GM19240 (cell line): ENCODE data around the gene PAPLN.
"Not testable (repeated sequence)": the region's sequence is repeated elsewhere in the genome, so short reads cannot be mapped to it uniquely, and the experiment has no call there.

Experiments used
- DNase-seq: peaks from one replicate; pipeline ENCODE4 v3.0.0; 2011; ENCODE audit warnings: low spot score; ENCODE audit not compliant: insufficient read length

Gene PAPLN, protein sequence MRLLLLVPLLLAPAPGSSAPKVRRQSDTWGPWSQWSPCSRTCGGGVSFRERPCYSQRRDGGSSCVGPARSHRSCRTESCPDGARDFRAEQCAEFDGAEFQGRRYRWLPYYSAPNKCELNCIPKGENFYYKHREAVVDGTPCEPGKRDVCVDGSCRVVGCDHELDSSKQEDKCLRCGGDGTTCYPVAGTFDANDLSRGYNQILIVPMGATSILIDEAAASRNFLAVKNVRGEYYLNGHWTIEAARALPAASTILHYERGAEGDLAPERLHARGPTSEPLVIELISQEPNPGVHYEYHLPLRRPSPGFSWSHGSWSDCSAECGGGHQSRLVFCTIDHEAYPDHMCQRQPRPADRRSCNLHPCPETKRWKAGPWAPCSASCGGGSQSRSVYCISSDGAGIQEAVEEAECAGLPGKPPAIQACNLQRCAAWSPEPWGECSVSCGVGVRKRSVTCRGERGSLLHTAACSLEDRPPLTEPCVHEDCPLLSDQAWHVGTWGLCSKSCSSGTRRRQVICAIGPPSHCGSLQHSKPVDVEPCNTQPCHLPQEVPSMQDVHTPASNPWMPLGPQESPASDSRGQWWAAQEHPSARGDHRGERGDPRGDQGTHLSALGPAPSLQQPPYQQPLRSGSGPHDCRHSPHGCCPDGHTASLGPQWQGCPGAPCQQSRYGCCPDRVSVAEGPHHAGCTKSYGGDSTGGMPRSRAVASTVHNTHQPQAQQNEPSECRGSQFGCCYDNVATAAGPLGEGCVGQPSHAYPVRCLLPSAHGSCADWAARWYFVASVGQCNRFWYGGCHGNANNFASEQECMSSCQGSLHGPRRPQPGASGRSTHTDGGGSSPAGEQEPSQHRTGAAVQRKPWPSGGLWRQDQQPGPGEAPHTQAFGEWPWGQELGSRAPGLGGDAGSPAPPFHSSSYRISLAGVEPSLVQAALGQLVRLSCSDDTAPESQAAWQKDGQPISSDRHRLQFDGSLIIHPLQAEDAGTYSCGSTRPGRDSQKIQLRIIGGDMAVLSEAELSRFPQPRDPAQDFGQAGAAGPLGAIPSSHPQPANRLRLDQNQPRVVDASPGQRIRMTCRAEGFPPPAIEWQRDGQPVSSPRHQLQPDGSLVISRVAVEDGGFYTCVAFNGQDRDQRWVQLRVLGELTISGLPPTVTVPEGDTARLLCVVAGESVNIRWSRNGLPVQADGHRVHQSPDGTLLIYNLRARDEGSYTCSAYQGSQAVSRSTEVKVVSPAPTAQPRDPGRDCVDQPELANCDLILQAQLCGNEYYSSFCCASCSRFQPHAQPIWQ

DNA sequence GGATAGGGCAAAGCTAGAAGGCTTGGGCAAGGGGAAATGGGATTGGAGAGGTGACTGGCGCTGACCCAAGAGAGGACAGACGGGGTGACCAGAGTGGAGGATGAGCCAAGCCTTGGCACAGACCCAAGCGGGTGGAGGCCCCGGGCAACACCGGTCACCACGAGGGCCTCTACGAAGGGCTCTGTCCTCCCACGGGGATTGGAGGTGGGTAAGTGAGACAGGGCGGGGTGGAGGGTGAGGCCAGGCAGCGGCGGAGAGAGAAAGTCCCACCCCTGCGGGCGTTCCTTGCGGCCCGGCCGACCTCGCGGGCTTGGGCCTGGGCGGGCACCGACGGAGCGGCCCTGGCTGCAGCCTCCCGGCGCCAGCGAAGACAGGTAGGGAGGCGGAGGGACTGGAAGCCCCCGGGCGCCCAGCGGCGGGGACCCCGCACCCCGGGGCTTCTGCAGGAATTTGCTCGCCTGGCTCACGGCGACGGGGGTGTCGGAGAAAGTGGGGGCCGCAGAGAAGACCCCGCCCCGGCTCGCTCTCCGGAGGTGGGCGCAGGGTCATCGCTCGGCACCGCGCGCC, at the start of gene PAPLN:
Gene PAPLN, plus strand, starts transcription at position 288 of the 567 bp plus-strand sequence. CDS start 2,273 bp downstream, outside the sequence.
- no peak for DNase-seq

DNA sequence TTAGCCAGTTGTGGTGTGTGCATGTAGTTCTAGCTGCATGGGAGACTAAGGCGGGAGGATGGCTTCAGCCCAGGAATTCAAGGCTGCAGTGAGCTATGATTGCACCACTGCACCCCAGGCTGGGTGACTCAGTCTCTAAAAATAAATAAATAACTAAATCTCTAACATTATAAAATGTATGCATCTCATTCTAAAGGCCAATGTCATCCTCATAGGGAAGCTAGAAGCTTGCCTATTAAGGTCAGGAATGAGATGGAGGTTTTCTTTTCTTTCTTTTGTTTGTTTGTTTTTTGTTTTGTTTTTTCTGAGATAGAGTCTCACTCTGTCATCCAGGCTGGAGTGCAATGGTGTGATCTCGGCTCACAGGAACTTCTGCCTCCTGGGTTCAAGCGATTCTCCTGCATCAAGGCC, 48.8 kb upstream of the PAPLN start:
- no peak for DNase-seq

DNA sequence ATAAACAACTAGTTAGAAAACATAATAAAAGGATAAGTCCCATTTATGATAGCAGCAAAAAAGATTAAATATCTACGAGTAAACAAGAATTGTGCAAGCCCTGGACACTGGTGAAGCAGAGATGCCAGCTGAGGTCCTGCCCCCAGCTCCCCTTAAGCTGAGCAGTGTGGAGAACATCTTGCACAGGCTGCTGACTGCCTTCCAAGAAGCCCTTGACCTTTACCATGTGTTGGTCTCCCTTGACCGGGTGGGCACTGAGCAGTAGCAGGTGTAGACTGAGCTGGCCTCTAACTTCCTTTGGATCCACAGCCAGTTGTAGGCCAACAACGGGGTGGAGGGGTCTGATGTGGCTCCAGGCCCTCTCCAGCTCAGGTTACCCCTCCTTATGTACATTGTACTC, 47.7 kb upstream of the PAPLN start:
- DNase-seq = no peak

DNA sequence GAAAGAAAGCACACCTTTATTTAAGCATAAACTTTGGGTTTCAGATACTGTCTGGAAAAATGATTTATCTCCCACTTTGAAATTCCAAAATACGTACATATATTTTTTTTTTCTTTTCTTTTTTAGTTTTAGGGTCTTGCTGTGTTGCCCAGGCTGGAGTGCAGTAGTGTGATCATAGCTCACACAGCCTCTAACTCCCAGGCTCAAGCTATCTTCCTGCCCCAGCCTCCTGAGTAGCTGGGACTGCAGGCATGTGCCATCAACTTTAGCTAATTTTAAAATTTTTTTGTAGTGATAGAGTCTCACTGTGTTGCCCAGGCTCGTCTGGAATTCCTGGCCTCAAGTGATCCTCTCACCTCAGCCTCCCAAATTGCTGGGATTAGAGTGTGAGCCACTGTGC, 45.9 kb upstream of the PAPLN start:
- no peak for DNase-seq

DNA sequence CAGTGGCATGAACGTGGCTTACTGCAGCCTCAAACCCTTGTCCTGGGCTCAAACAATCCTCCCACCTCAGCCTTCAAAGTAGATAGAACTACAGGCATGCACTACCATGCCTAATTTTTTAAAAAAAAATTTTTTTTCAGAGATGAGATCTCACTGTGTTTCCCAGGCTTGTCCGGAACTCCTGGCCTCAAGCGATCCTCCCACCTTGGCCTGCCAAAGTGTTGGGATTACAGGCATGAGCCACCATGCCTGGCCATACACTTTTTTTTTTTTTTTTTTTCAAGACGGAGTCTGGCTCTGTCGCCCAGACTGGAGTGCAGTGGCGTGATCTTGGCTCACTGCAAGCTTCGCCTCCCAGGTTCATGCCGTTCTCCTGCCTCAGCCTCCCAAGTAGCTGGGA, 43.0 kb upstream of the PAPLN start:
- not testable (repeated sequence) for DNase-seq

DNA sequence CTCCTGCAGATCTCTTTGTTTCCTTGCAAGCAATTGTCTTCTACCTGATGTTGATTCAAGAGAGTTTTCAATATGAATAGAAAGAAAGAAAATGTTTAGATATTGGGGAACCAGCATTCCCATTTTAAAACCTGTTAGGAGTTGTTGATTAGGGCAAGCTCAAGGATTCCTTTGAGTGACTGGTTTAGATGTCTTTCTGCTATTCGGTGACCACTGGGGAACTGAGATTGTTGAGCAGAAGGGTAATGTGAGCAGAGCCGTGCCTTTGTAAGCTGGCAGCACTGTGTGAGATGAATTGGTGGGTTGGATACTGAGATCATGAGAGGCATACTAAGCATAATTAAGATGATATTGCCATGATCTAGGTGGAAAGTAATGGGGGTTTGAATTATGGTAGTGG, 39.1 kb upstream of the PAPLN start:
- no peak for DNase-seq

DNA sequence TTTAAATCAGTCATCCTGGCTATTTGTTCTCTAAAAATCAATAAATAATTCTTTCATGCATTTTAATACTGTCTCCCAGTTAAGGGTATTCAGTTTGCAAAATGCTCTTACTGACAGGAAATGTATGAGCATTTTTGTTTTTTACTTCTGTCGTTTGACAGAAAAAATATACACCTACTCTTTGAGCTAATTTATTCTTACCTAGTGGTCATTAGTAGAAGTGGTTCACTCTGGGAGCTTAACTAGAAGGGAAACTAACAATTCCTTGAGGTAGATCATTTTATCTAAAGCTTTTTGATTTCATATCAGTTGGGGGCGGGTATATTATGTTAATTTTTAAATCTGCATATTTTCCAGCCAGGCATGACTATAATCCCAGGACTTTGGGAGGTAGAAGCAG, 33.8 kb upstream of the PAPLN start:
- DNase-seq = no peak

DNA sequence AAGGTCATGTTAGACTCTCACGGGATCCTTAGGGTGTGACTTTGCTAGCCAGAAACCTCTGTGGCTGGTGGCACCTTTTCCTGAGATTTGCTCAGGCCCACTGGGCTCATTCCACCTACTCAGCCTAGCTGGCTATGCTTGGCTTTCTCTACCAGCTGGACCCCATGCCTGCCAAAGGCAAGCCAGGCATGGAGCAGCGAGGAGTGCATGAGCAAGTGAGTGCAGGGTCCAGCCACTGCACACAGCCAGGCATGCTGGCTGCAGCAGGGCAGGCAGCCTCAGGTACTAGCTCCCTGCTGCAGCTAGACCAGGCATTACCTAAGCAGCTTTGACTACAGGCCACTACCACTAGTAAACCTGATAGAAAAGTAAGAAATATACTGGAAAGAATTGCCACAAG, 29.7 kb upstream of the PAPLN start:
- DNase-seq = no peak

DNA sequence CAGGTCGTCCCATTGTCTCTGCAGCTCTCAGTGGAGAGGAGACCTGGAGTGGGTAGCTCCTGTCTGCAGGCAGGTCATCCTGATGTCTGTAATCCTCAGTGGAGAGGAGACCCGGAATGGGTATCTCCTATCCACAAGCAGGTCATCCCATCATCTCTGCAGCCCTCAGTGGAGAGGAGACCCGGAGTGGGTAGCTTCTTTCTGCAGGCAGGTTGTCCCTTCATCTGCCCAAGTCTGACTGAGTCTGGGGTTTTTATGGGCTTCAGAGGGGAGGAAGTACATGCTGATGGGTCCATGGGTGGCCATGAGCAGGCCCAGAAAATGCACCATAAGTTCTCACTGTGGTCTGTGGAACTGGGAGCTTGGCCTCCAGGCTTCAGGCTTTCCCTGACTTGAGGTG, 28.9 kb upstream of the PAPLN start:
- no peak for DNase-seq

DNA sequence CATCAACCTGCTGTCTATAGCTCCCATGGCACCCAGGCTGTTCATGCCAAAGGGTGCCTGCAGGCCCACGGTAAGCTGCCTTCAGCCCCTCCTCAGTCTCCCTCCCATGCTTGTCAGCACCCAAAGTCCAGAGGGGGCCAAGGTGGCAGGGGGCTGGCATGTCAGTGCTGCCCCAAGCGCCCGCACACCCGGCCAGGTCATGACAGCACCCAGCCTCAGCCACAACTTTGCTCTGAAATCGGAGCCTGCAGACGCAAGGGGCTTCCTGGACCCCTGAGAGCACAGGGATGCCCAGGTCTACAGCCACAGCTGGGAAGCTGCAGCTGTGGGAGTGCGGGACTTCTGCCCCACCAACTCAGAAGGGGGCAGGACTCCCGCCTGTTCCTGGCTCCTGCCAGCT, 28.5 kb upstream of the PAPLN start:
- DNase-seq = no peak

DNA sequence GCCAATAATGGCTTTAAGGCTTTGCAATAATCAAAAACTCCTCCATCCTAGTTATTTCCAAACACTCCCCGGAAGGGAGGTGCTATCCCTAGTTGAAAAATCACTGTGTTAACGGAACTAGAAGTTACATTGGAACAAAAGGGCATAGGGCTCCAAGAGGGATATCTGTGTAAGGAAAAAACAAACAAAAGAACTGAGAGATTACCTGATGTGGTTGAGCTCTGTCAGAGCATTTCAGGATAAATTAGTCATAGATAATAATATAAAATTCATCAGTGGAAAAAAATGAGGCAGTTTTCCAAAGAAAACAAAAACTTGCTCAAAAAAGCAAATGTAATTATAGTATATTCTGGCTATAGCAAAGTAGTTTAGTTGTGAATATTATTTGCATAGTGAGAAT, 27.4 kb upstream of the PAPLN start:
- no peak for DNase-seq

DNA sequence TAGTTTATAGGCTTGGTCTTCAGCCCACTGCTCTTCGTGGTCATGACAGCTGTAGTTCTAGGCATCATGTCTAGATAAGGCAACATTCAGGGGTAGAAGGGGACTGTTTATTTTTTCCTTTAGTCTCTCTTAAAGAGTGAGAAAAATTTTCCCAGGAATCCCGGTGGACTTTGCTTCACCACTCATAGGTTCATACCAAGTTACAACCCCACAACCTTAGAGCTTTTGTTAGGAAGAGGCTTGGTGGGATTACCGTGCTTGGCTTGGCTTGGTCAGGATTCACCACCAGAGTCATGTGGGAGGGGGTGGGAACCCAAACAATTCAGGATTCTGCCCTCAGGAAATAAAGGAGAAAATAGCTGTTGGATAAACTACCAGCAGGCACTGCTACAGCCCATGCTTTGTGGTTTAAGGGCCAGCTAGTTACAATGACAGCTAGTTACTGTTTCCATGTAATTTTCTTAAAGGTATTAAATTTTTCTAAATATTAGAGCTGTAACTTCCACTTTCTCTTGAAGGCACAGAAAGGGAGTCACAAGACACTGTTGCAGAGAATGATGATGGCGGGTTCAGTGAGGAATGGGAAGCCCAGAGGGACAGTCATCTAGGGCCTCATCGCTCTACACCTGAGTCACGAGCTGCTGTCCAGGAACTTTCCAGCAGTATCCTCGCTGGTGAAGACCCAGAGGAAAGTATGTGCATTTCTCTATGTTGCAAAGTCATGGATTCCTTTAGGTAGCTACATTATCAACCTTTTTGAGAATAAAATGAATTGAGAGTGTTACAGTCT, 25.9 kb upstream of the PAPLN start:
- no peak for DNase-seq

DNA sequence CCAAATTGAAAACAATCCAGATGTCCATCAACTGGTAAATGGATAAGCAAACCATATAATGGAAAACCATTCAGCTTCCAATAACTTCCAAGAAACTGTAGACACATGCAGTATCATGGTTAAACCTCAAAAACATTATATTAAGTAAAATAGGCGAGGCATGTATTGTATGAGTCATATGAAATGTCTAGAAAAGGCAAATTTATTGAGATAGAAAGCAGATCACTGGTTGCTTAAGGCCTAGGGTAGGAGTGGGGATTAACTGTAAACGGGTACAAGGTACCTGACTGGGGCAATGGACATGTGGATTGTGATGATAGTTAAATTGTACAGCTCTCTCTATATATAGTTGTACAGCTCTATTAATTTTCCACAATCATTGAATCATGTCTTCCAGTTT, 21.3 kb upstream of the PAPLN start:
- no peak for DNase-seq

DNA sequence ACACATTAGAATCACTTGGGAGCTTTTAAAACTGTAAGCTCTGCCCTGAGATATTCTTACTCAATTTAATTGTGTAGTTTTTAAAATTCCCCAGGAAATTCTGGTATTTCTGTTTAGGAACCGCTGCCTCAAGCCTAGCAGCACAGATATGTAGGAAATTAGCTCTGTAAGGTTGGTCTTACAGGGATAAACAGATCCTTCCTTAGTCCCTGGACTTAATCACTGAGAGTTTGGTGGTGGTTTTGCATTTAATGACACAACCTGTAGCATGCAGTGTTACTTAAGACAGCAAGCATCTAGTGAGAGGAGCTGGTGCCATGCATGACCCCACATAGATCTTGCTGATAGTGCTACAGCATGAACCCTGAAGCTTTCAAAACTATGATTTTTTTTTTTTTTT, 19.9 kb upstream of the PAPLN start:
- no peak for DNase-seq

DNA sequence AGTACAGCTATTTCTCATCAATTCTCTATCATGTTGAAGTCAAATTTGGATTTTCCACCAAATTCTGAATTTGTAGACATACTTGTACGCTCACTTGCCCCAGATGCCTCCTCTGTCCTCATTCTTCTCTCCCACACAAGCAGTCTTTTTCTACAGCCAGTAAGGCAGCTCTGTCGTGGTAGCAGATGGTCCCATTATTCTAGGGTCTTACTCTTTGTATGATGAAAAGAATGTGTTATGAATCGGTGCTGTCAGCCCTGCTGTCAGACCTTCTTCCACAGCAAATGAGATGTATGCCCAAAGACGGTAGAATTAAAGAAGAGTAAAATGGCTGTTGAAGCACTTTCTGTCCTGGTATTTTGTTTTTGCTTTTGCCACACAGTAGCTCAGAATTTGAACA, 17.2 kb upstream of the PAPLN start:
- DNase-seq = no peak

DNA sequence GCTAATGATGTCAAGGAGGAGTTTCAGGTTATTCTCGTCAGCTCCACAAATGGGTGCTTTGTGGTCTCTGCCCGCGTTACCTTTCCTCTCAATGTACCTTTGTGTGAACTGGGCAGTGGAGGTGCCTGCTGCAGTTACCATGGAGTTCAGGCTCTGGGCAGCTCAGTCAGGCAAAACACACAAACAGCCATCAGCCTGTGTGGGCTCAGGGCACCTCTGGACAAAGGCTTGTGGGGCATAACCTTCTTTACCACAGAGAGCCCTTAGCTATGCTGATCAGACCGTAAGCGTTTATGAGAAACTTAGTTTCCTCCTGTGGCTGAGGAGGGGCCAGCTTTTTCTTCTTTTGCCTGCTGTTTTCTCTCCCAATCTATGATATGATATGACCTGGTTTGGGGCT, 16.7 kb upstream of the PAPLN start:
- no peak for DNase-seq

DNA sequence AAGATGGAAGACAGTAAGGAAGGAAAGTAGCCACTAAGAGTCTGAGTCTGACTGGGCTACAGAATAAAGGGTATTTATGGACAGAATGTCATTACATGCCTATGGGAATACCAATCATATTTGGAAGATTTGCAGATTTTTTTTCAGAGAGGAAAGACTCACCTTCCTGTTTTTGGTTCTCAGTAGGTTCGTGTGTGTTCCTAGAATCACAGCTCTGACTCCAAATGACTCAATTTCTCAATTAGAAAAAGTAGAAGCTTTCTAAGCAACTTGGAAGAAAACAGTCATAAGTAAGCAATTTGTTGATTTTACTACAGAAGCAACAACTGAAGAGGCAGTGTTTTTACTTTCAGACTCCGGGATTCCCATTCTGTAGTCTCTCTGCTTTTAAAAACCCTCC, 15.4 kb upstream of the PAPLN start:
- DNase-seq = no peak

DNA sequence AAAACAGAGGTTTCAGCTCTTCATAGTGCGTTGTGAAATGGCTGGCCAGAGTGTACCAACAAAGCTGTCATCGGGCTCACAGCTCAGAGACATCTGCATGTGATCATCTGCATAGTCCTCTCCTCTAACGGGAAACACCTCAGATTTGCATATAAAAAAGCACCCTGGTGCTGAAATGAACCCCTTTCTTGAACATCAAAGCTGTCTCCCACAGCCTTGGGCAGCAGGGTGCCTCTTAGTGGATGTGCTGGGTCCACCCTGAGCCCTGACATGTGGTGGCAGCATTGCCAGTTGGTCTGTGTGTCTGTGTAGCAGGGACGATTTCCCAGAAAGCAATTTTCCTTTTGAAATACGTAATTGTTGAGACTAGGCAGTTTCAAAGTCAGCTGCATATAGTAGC, 14.3 kb upstream of the PAPLN start:
- no peak for DNase-seq

DNA sequence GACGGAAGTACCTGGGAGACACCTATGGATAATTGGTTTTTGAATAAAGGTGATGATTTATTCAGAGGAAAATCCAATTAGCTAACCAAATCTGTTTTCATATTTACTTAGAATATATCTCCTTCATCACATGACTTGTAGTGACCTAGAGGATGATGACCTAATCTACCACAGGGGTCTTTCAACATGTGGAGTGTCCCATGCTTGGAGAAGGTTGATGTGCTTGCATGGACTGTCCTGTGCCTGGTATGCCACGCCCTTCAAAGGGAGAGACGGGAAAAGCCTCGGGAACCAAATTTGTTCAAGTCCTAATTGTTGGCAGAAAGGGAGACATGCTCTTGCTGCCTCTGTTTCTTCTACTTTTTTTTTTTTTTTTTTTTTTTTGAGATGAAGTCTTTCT, 11.8 kb upstream of the PAPLN start:
- DNase-seq = no peak
